CD1c-positive myeloid dendritic cell (primary cell): ENCODE measurements around the gene C2CD2.

ENCODE experiments used
- DNase-seq: peaks from one replicate; pipeline ENCODE4 v3.0.0-alpha.2; 2016; ENCODE audit errors: extremely low spot score

The C2CD2 gene

GRCh38 chr21:41888749-41889376 lies 65.0 kb downstream of the C2CD2 start:
- DNase-seq = no peak

- DNase-seq = no peak
Measured at GRCh38 chr21:41887667-41888066, 66.2 kb downstream of the C2CD2 start.

GRCh38 chr21:41886328-41886727 lies 67.5 kb downstream of the C2CD2 start:
- DNase-seq = no peak

- no peak for DNase-seq
Measured at GRCh38 chr21:41885341-41886024, 68.3 kb downstream of the C2CD2 start.

GRCh38 chr21:41884501-41885030 lies 69.3 kb downstream of the C2CD2 start:
- DNase-seq = no peak

GRCh38 chr21:41883582-41883981 lies 70.2 kb downstream of the C2CD2 start:
- DNase-seq = no peak

GRCh38 chr21:41881051-41881450 lies 72.8 kb downstream of the C2CD2 start:
- no peak for DNase-seq

GRCh38 chr21:41880153-41880552 lies 73.7 kb downstream of the C2CD2 start:
- no peak for DNase-seq

- peak; percentile 77 for DNase-seq
Measured at GRCh38 chr21:41879190-41879998, 74.4 kb downstream of the C2CD2 start, which contains the start of gene PRDM15. PRDM15 (minus strand) TSS chr21:41879344; CDS start chr21:41860363, 18,981 bp downstream.

- DNase-seq = peak; percentile 81
Measured at GRCh38 chr21:41878831-41879189, 75.0 kb downstream of the C2CD2 start.

- peak; percentile 51 for DNase-seq
Measured at GRCh38 chr21:41877901-41878830, 75.7 kb downstream of the C2CD2 start.

GRCh38 chr21:41876928-41877652 lies 76.7 kb downstream of the C2CD2 start:
- DNase-seq = no peak

- DNase-seq = no peak
Measured at GRCh38 chr21:41876396-41876795, 77.4 kb downstream of the C2CD2 start.

GRCh38 chr21:41875086-41875485 lies 78.7 kb downstream of the C2CD2 start:
- no peak for DNase-seq

GRCh38 chr21:41874611-41875010 lies 79.2 kb downstream of the C2CD2 start:
- no peak for DNase-seq

GRCh38 chr21:41873426-41873825 lies 80.4 kb downstream of the C2CD2 start:
- DNase-seq = no peak

- DNase-seq = no peak
Measured at GRCh38 chr21:41873005-41873404, 80.8 kb downstream of the C2CD2 start.

- DNase-seq = no peak
Measured at GRCh38 chr21:41871293-41872030, 82.4 kb downstream of the C2CD2 start.

GRCh38 chr21:41869771-41870170 lies 84.0 kb downstream of the C2CD2 start:
- no peak for DNase-seq
